ENCODE results near the gene COQ8B. TPM values are rescaled to one million over a fixed set of nuclear protein-coding genes. Genes with fewer than 3 reads are reported as not detected.

Gene COQ8B
- total RNA-seq, 1 donor from 2014 or later, result 27.7 TPM

DNA sequence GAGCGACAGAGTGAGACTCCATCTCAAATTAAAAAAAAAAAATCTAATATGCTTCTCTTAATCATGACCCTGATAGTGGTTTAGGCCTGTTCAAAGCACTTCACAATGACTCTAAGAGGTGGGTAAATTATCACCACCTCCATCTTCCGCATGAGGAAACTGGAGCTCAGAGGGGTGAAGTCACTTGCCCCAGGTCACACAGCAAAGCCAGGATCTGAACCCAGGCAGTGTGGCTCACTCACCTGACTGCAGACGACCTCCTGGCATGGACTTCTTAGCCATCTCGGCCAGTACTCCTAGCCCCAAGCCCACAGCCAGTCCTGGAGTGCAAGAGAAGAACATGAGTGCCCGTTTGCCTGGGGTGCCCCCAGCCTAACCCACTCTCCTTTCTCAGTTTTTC is 6.9 kb downstream of the COQ8B start:
- no peaks in the 10 kb centered on the region for H3K4me1 ChIP-seq
- Mint-ChIP-seq H3K9me3 (no peaks in the 10 kb centered on the region), H3K27ac (no peak overlapping the region), H3K4me3 (no peak overlapping the region), H3K4me1 (peaks cover 14% of the 10 kb centered on the region), H3K27me3 (ENCODE audit: insufficient read depth, low read depth) (no peaks in the 10 kb centered on the region), H3K36me3 (peaks cover 23% of the 10 kb centered on the region)
- no peaks in the 10 kb centered on the region for H3F3A ChIP-seq (ENCODE audit: low read depth)
- no peak for DNase-seq (ENCODE audit: low spot score)
- no peak overlapping the region for H2AFZ ChIP-seq (replicated peaks)
- no peaks in the 10 kb centered on the region for H4K20me1 ChIP-seq (ENCODE audit: low read depth)
- peaks cover 10% of the 10 kb centered on the region for H3K79me2 ChIP-seq (ENCODE audit: low read depth)
- no peak overlapping the region for H3K4me3 ChIP-seq
- H3K9me3 ChIP-seq (ENCODE audit: low read depth), result no peaks in the 10 kb centered on the region
- no peaks in the 10 kb centered on the region for H3K36me3 ChIP-seq
- H3K27ac ChIP-seq, result no peak overlapping the region
- no peak overlapping the region for H3K4me2 ChIP-seq
- no peak overlapping the region for H3K9ac ChIP-seq
- no peak for TF ChIP-seq EZH2phosphoT487 (IDR thresholded peaks at IDR 0.05)
- TF ChIP-seq, protein P1, sequence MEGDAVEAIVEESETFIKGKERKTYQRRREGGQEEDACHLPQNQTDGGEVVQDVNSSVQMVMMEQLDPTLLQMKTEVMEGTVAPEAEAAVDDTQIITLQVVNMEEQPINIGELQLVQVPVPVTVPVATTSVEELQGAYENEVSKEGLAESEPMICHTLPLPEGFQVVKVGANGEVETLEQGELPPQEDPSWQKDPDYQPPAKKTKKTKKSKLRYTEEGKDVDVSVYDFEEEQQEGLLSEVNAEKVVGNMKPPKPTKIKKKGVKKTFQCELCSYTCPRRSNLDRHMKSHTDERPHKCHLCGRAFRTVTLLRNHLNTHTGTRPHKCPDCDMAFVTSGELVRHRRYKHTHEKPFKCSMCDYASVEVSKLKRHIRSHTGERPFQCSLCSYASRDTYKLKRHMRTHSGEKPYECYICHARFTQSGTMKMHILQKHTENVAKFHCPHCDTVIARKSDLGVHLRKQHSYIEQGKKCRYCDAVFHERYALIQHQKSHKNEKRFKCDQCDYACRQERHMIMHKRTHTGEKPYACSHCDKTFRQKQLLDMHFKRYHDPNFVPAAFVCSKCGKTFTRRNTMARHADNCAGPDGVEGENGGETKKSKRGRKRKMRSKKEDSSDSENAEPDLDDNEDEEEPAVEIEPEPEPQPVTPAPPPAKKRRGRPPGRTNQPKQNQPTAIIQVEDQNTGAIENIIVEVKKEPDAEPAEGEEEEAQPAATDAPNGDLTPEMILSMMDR (IDR thresholded peaks at IDR 0.05), result no peak
- TF ChIP-seq EZH2 (IDR thresholded peaks at IDR 0.05), result no peak
- no peaks in the 10 kb centered on the region for H3K27me3 ChIP-seq

DNA sequence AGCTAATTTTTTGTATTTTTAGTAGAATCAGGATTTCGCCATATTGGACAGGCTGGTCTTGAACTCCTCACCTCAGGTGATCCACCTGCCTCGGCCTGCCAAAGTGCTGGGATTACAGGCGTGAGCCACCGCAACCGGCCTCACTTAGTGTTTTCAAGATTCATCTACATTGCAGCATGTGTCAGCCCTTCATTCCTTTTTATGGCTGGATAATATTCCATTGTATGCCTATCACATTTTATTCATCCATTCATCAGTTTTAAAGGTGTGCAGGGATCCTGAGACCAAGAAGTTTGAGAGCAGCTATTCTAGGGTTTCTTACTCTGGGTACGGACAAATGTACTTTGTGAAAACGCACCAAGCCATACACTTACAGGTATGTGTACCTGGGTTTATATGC is 9.1 kb downstream of the COQ8B start:
- H3K36me3 Mint-ChIP-seq, result peaks cover 28% of the 10 kb centered on the region
- H3F3A ChIP-seq (ENCODE audit: low read depth), result no peaks in the 10 kb centered on the region

DNA sequence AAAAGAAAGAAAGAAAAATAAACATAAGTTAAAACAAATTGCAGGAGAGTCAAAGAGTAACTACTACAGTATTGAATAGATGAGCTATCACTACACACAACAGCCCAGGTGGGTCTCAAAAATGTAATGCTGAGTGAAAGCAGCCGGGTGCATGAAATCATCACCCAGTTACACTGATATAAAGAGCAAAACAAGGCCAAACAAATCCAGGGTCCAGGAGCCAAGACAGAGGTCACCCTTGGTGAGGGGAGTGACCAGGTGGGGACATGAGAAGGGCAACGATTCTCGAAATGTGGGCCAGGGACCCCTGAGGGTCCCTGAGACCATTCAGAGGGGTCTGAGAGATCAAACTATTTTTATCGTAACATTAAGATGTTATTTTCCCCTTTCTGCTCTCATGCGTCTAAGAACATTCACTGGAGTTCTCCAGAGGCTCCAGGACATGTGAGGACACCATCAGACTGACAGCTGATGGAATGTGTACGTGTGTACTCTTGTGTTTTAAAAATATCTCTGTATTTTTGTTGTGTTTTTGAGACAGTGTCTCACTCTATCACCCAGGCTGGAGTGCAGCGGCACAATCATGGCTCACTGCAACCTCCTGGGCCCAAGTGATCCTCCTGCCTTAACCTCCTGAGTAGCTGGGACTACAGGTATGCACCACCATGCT is 10.6 kb downstream of the COQ8B start:
- peaks cover 25% of the 10 kb centered on the region for H3K36me3 Mint-ChIP-seq
- Histone ChIP-seq H3K79me2 (ENCODE audit: low read depth) (no peaks in the 10 kb centered on the region), H3K36me3 (no peaks in the 10 kb centered on the region), H2AFZ (replicated peaks) (no peak overlapping the region), H3K27ac (no peak overlapping the region), H3K9ac (no peak overlapping the region), H3F3A (ENCODE audit: low read depth) (no peaks in the 10 kb centered on the region), H3K27me3 (no peaks in the 10 kb centered on the region), H3K4me1 (no peaks in the 10 kb centered on the region), H4K20me1 (ENCODE audit: low read depth) (no peaks in the 10 kb centered on the region), H3K4me3 (no peak overlapping the region), H3K9me3 (ENCODE audit: low read depth) (no peaks in the 10 kb centered on the region), H3K4me2 (no peak overlapping the region)
- H3K4me3 Mint-ChIP-seq, result no peak overlapping the region
- H3K27me3 Mint-ChIP-seq (ENCODE audit: insufficient read depth, low read depth), result peaks cover 2% of the 10 kb centered on the region
- no peaks in the 10 kb centered on the region for H3K9me3 Mint-ChIP-seq
- peak overlapping the region; percentile 37 for H3K27ac Mint-ChIP-seq
- no peak for TF ChIP-seq EZH2phosphoT487 (IDR thresholded peaks at IDR 0.05)
- no peak for TF ChIP-seq EZH2 (IDR thresholded peaks at IDR 0.05)
- TF ChIP-seq, protein P1 (IDR thresholded peaks at IDR 0.05), result no peak
- DNase-seq (ENCODE audit: low spot score), result no peak
- peaks cover 12% of the 10 kb centered on the region for H3K4me1 Mint-ChIP-seq

More for the DNA sequence above, 9.1 kb downstream of the COQ8B start:
- no peaks in the 10 kb centered on the region for H3K9me3 Mint-ChIP-seq
- Histone ChIP-seq H3K9ac (no peak overlapping the region), H3K27ac (no peak overlapping the region), H3K27me3 (no peaks in the 10 kb centered on the region), H3K4me2 (no peak overlapping the region), H3K4me3 (no peak overlapping the region), H4K20me1 (ENCODE audit: low read depth) (no peaks in the 10 kb centered on the region), H3K4me1 (no peaks in the 10 kb centered on the region), H3K9me3 (ENCODE audit: low read depth) (no peaks in the 10 kb centered on the region), H3K79me2 (ENCODE audit: low read depth) (no peaks in the 10 kb centered on the region), H3K36me3 (no peaks in the 10 kb centered on the region), H2AFZ (replicated peaks) (no peak overlapping the region)
- H3K27me3 Mint-ChIP-seq (ENCODE audit: insufficient read depth, low read depth), result peaks cover 2% of the 10 kb centered on the region
- TF ChIP-seq EZH2phosphoT487 (IDR thresholded peaks at IDR 0.05) (no peak), EZH2 (IDR thresholded peaks at IDR 0.05) (no peak)
- TF ChIP-seq, protein P1 (IDR thresholded peaks at IDR 0.05), result no peak
- no peak for DNase-seq (ENCODE audit: low spot score)
- no peak overlapping the region for H3K27ac Mint-ChIP-seq
- H3K4me1 Mint-ChIP-seq, result peaks cover 10% of the 10 kb centered on the region
- no peak overlapping the region for H3K4me3 Mint-ChIP-seq

Data from neural progenitor cell (in vitro differentiated cells).